HepG2 (cell line): Measurements from ENCODE around the gene MAN1B1. TPM values are rescaled to one million over a fixed set of nuclear protein-coding genes. Genes with fewer than 3 reads are reported as not detected.
A peak's percentile ranks its signal among the peaks of the same experiment; 100 is the strongest.

Source experiments
- FOXP4 ChIP-seq: sonication (generic); formaldehyde crosslinking; IDR thresholded peaks from 2 replicates; pipeline ENCODE4 v1.4.0; 2020; ENCODE audit warnings: missing genetic modification reagents
- GMEB2 ChIP-seq: IDR thresholded peaks from 2 replicates; pipeline ENCODE4 v1.6.1; 2016; ENCODE audit warnings: missing biosample characterization, missing genetic modification reagents, low read depth
- GTF2F1 ChIP-seq: fragments of 150-350 bp; IDR thresholded peaks from 2 replicates; pipeline ENCODE4 v1.6.1; 2014; ENCODE audit warnings: low read length
- GZF1 ChIP-seq: sonication (generic); formaldehyde crosslinking; IDR thresholded peaks from 2 replicates; pipeline ENCODE4 v1.5.1; 2020; ENCODE audit warnings: mild to moderate bottlenecking, missing genetic modification reagents
- KDM3A ChIP-seq: IDR thresholded peaks from 2 replicates; pipeline ENCODE4 v1.6.1; 2018; ENCODE audit warnings: low read depth, missing compliant biosample characterization
- POLR2AphosphoS2 ChIP-seq: IDR thresholded peaks from 2 replicates; pipeline ENCODE4 v1.6.1; 2011; ENCODE audit warnings: low read depth, low read length, improper control_type of control experiment
- PTBP1 ChIP-seq: fragments of 200-400 bp; formaldehyde crosslinking; IDR thresholded peaks from 2 replicates; pipeline ENCODE4 v1.6.1; 2018; ENCODE audit warnings: low read length, low read depth; ENCODE audit not compliant: poor library complexity, severe bottlenecking
- REST ChIP-seq, 2 experiments: IDR thresholded peaks; 2 replicates each; pipeline ENCODE4 v1.6.1; 2011 to 2012; ENCODE audit warnings: low read length in 2 of 2, borderline replicate concordance in 1 of 2, low read depth in 1 of 2, mild to moderate bottlenecking in 1 of 2, moderate library complexity in 1 of 2
- TBX2 ChIP-seq: sonication (generic); formaldehyde crosslinking; IDR thresholded peaks from 2 replicates; pipeline ENCODE4 v1.5.0; 2020; ENCODE audit warnings: missing genetic modification reagents, mild to moderate bottlenecking, borderline replicate concordance
- XRCC5 ChIP-seq: fragments of 200-400 bp; formaldehyde crosslinking; optimal IDR thresholded peaks from 2 replicates; pipeline ENCODE3; 2017; ENCODE audit warnings: mild to moderate bottlenecking, low read length
- ZNF484 ChIP-seq: sonication (generic); formaldehyde crosslinking; IDR thresholded peaks from 2 replicates; pipeline ENCODE4 v1.5.1; 2020; ENCODE audit warnings: mild to moderate bottlenecking, low read depth, missing genetic modification reagents, borderline replicate concordance
- ZNF562 ChIP-seq: sonication (generic); formaldehyde crosslinking; IDR thresholded peaks from 2 replicates; pipeline ENCODE4 v1.8.0; 2022; ENCODE audit warnings: missing genetic modification reagents, borderline replicate concordance
- ZNF589 ChIP-seq: sonication (generic); formaldehyde crosslinking; conservative IDR thresholded peaks from 2 replicates; pipeline ENCODE4 v1.8.0; 2022; ENCODE audit warnings: mild to moderate bottlenecking, moderate library complexity, missing genetic modification reagents
- ZNF605 ChIP-seq: sonication (generic); formaldehyde crosslinking; IDR thresholded peaks from 2 replicates; pipeline ENCODE4 v1.8.0; 2022; ENCODE audit warnings: mild to moderate bottlenecking, missing genetic modification reagents
- polyA plus RNA-seq, 8 experiments: library from polyadenylated mRNA; depleted of rRNA in 3 of 8; stranded (reverse) in 7 of 8; unstranded in 1 of 8; fragments of >200 nt; fragmentation: Illumina TruSeq in 4 of 8; extraction: Trizol in 4 of 8; gene quantifications; 2 replicates each; pipeline versions ENCODE4 v1.2.1 to v1.2.3, GENCODE V29; 2011 to 2016; ENCODE audit warnings: low read depth in 4 of 8, missing spikeins in 1 of 8, mixed read lengths in 1 of 8; ENCODE audit not compliant: insufficient read depth in 1 of 8
- total RNA-seq, 5 experiments: library from RNA; depleted of rRNA; stranded (reverse); fragments of >200 nt; fragmentation: Illumina TruSeq; extraction: Trizol; gene quantifications; 2 replicates each; pipeline ENCODE4 v1.2.3, GENCODE V29; 2016; ENCODE audit warnings: low read depth in 1 of 5
- TF ChIP-seq, protein P1 (sequence below): sonication (generic); formaldehyde crosslinking; IDR thresholded peaks from 2 replicates; pipeline ENCODE4 v1.5.0; 2020; ENCODE audit warnings: mild to moderate bottlenecking, missing genetic modification reagents, borderline replicate concordance
- TF ChIP-seq, protein P2 (sequence below): sonication (generic); formaldehyde crosslinking; IDR thresholded peaks from 2 replicates; pipeline ENCODE4 v1.9.0; 2021; ENCODE audit warnings: missing genetic modification reagents, borderline replicate concordance

Gene MAN1B1
- total and polyA plus RNA-seq, 2 of the 13 experiments (the other 11 are each of a cell fraction or from before 2014, with no cell fraction given), result 48.9 to 59.5 TPM

DNA sequence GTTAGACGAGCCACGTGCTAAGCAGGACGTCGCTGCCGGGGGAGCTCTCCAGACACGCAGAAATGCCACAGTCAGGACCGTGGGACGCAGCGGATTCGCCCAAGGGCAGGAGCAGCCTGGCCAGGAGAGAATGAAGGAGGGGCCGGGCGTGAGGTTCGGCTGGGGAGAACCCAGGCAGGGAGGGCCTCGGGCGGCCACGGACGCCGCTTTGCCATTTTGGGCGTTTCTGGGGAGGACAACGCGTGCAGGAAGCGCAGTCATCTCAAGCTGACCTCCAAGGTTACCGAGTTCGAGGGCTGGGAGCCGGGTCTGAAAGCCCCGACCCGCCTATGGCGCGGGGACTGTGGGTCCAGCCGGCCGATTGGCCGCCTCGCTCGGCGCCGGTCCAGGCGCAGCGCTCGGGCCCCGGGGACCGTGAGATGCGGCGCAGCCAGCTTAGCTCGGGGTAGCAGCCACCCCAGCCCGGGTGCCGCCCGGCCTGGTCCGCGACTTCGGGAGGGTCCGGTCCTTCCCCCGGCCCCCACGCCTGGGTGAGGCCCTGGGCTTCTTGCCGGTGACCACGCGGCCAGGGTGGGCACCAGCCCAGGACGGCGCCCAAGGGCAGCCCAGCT, 760 bp upstream of the MAN1B1 start (continued):
- TF ChIP-seq, protein P1, sequence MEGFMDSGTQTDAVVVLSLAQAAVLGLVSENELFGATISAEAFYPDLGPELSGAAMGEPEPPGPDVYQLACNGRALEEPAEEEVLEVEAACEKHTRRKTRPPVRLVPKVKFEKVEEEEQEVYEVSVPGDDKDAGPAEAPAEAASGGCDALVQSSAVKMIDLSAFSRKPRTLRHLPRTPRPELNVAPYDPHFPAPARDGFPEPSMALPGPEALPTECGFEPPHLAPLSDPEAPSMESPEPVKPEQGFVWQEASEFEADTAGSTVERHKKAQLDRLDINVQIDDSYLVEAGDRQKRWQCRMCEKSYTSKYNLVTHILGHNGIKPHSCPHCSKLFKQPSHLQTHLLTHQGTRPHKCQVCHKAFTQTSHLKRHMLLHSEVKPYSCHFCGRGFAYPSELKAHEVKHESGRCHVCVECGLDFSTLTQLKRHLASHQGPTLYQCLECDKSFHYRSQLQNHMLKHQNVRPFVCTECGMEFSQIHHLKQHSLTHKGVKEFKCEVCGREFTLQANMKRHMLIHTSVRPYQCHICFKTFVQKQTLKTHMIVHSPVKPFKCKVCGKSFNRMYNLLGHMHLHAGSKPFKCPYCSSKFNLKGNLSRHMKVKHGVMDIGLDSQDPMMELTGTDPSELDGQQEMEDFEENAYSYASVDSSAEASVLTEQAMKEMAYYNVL (CRISPR knock-in tag), result 0 out of 2 replicates have a peak, but pooled peaks have one; percentile 20
- TF ChIP-seq KDM3A (CRISPR knock-in tag) (no peak), ZNF562 (no peak), XRCC5 (peak; percentile 7), GMEB2 (no peak), REST (IDR thresholded peaks at IDR 0.05; ENCODE audit: borderline replicate concordance in 1 of 2, low read depth in 1 of 2, low read length in 2 of 2) (no peak), ZNF589 (CRISPR knock-in tag) (peak; percentile 86), ZNF605 (CRISPR knock-in tag) (no peak; the same call in none of the 2 replicates), POLR2AphosphoS2 (no peak), ZNF484 (CRISPR knock-in tag) (no peak), GZF1 (CRISPR knock-in tag) (0 out of 2 replicates have a peak, but pooled peaks have one; percentile 37), PTBP1 (peak; percentile 69), FOXP4 (CRISPR knock-in tag) (no peak; the same call in 1 of the 2 replicates), GTF2F1 (no peak), TBX2 (CRISPR knock-in tag) (0 out of 2 replicates have a peak, but pooled peaks have one; percentile 30)
- TF ChIP-seq, protein P2, sequence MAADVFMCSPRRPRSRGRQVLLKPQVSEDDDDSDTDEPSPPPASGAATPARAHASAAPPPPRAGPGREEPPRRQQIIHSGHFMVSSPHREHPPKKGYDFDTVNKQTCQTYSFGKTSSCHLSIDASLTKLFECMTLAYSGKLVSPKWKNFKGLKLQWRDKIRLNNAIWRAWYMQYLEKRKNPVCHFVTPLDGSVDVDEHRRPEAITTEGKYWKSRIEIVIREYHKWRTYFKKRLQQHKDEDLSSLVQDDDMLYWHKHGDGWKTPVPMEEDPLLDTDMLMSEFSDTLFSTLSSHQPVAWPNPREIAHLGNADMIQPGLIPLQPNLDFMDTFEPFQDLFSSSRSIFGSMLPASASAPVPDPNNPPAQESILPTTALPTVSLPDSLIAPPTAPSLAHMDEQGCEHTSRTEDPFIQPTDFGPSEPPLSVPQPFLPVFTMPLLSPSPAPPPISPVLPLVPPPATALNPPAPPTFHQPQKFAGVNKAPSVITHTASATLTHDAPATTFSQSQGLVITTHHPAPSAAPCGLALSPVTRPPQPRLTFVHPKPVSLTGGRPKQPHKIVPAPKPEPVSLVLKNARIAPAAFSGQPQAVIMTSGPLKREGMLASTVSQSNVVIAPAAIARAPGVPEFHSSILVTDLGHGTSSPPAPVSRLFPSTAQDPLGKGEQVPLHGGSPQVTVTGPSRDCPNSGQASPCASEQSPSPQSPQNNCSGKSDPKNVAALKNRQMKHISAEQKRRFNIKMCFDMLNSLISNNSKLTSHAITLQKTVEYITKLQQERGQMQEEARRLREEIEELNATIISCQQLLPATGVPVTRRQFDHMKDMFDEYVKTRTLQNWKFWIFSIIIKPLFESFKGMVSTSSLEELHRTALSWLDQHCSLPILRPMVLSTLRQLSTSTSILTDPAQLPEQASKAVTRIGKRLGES, result no peak
